GM12878 (cell line): ENCODE results near the gene SLC2A4RG. TPM values are rescaled to one million over a fixed set of nuclear protein-coding genes. Genes with fewer than 3 reads are reported as not detected.

ENCODE experiments used
- ATAC-seq: fragments of 200-7000 bp; cut with Tn5 transposase; 3 replicates; pipeline ENCODE4 v1.9.1; 2020; ENCODE audit warnings: mild to moderate bottlenecking, moderate library complexity
- BruUV-seq: library from RNA; stranded (reverse); fragments of 400-500 nt; replicated peaks from 2 replicates; lab custom pipeline; 2021; lab: Mats Ljungman, UMichigan
- CTCF ChIA-PET: fragments of 300-600 bp; sonication (Branson Sonifier 250); formaldehyde crosslinking; extraction: SDS; loops from one replicate; lab custom pipeline; 2021; ENCODE audit warnings: inconsistent platforms; lab: Yijun Ruan, JAX
- POLR2A ChIA-PET: fragments of 350-600 bp; formaldehyde crosslinking; extraction: SDS; loops from one replicate; lab custom pipeline; 2021; ENCODE audit warnings: inconsistent platforms; lab: Charles Lee
- RAD21 ChIA-PET: fragments of 300-600 bp; sonication (Branson Sonifier 250); formaldehyde crosslinking; loops from one replicate; lab custom pipeline; 2023; ENCODE audit warnings: antibody characterized with exemption; ENCODE audit not compliant: unreplicated experiment; lab: Charles Lee
- SMC1A ChIA-PET: fragments of 300-600 bp; sonication (Branson Sonifier 250); formaldehyde crosslinking; loops from one replicate; lab custom pipeline; 2023; ENCODE audit not compliant: unreplicated experiment, uncharacterized antibody; lab: Charles Lee
- DNase-seq: peaks from one replicate; pipeline ENCODE4 v3.0.0-alpha.2; 2011; ENCODE audit warnings: low read depth, low spot score
- FAIRE-seq: peaks from 3 replicates; lab custom pipeline; 2011; peaks lifted over from hg19 to GRCh38; lab: Jason Lieb, UNC
- H2AFZ ChIP-seq: 2 replicates; pipeline ENCODE4 v1.6.0; 2011; ENCODE audit warnings: low read depth, low read length, control low read depth; ENCODE audit not compliant: control insufficient read depth
- H3K27ac ChIP-seq: 2 replicates; pipeline ENCODE4 v1.5.1; 2011; ENCODE audit warnings: control low read depth; ENCODE audit not compliant: control insufficient read depth, insufficient read depth
- H3K27me3 ChIP-seq, 2 experiments: replicated peaks in 1 of 2; 2 replicates each; pipeline versions ENCODE4 v1.6.0 to v1.6.1; 2011; ENCODE audit warnings: low read length in 1 of 2; ENCODE audit not compliant: control insufficient read depth in 2 of 2, insufficient read depth in 2 of 2
- H3K36me3 ChIP-seq, 2 experiments: 2 replicates each; pipeline ENCODE4 v1.5.1; 2011; ENCODE audit warnings: low read length in 1 of 2; ENCODE audit not compliant: control insufficient read depth in 2 of 2, insufficient read depth in 2 of 2
- H3K4me1 ChIP-seq: 2 replicates; pipeline ENCODE4 v1.6.1; 2011; ENCODE audit warnings: mild to moderate bottlenecking, low read length, moderate library complexity, mixed read lengths; ENCODE audit not compliant: control insufficient read depth, insufficient read depth
- H3K4me2 ChIP-seq: 2 replicates; pipeline ENCODE4 v1.6.0; 2011; ENCODE audit warnings: control low read depth; ENCODE audit not compliant: control insufficient read depth, insufficient read depth
- H3K4me3 ChIP-seq: fragments of 200-600 bp; sonication (generic); 2 replicates; pipeline ENCODE4 v1.5.1; 2016
- H3K79me2 ChIP-seq: 2 replicates; pipeline ENCODE4 v1.6.0; 2011; ENCODE audit warnings: low read length; ENCODE audit not compliant: control insufficient read depth, insufficient read depth
- H3K9ac ChIP-seq: 2 replicates; pipeline ENCODE4 v1.8.0; 2011; ENCODE audit warnings: low read length, control low read depth, mixed read lengths; ENCODE audit not compliant: control insufficient read depth, insufficient read depth
- H3K9me3 ChIP-seq: replicated peaks from 3 replicates; pipeline ENCODE4 v1.5.1; 2011; ENCODE audit warnings: mild to moderate bottlenecking, low read length; ENCODE audit not compliant: control insufficient read depth, insufficient read depth
- H4K20me1 ChIP-seq: 2 replicates; pipeline ENCODE4 v1.6.0; 2011; ENCODE audit not compliant: control insufficient read depth, insufficient read depth
- ATF7 ChIP-seq: fragments of 450-650 bp; IDR thresholded peaks from 2 replicates; pipeline ENCODE4 v1.6.1; 2016; ENCODE audit warnings: low read depth, mild to moderate bottlenecking
- BCL11A ChIP-seq: IDR thresholded peaks from 2 replicates; pipeline ENCODE4 v1.6.1; 2011; ENCODE audit warnings: low read depth, low read length
- CHD2 ChIP-seq: IDR thresholded peaks from 2 replicates; pipeline ENCODE4 v1.6.1; 2011; ENCODE audit warnings: low read depth, low read length, improper control_type of control experiment, borderline replicate concordance
- MEF2B ChIP-seq: fragments of 450-650 bp; IDR thresholded peaks from 2 replicates; pipeline ENCODE4 v1.6.1; 2018; ENCODE audit warnings: mild to moderate bottlenecking, moderate library complexity; ENCODE audit not compliant: partially characterized antibody, poor library complexity, severe bottlenecking
- PML ChIP-seq: IDR thresholded peaks from 2 replicates; pipeline ENCODE4 v1.6.1; 2012; ENCODE audit warnings: low read length, inconsistent platforms
- RUNX3 ChIP-seq: IDR thresholded peaks from 2 replicates; pipeline ENCODE4 v1.6.1; 2012; ENCODE audit warnings: low read length, inconsistent platforms
- SP1 ChIP-seq: IDR thresholded peaks from one replicate; pipeline ENCODE4 v1.6.1; 2011; ENCODE audit warnings: low read depth, low read length
- SUZ12 ChIP-seq: fragments of 200-600 bp; sonication (generic); IDR thresholded peaks from one replicate; pipeline ENCODE4 v1.6.1; 2018; ENCODE audit warnings: antibody characterized with exemption, mild to moderate bottlenecking; ENCODE audit not compliant: unreplicated experiment
- ZNF274 ChIP-seq: IDR thresholded peaks from one replicate; pipeline ENCODE4 v1.8.0; 2011; ENCODE audit not compliant: insufficient read length, insufficient read depth
- ZNF384 ChIP-seq: IDR thresholded peaks from 2 replicates; pipeline ENCODE4 v1.6.1; 2012; ENCODE audit warnings: low read depth, mild to moderate bottlenecking, low read length, improper control_type of control experiment, borderline replicate concordance
- WGBS: methylation state at CpG from one replicate; pipeline ENCODE4 v1.1.6; 2016; ENCODE audit warnings: low lambda C conversion rate; ENCODE audit not compliant: insufficient replicate concordance, insufficient coverage; ENCODE audit errors: missing lambda C conversion rate; 5-methylcytosine and 5-hydroxymethylcytosine counted together
- in situ Hi-C: fragments of 300-500 bp; cut with MboI; formaldehyde crosslinking; loops from 9 replicates; pipeline ENCODE4 v1.14.3; 2018; ENCODE audit warnings: mixed read lengths
- intact Hi-C: fragments of 100-400 bp; cut with micrococcal nuclease; formaldehyde crosslinking; loops from one replicate; pipeline ENCODE4 v1.14.2; 2022; ENCODE audit not compliant: unreplicated experiment
- polyA plus RNA-seq, 11 experiments: library from polyadenylated mRNA; depleted of rRNA in 4 of 11; unstranded in 6 of 11; stranded (reverse) in 5 of 11; fragments of >200 nt; fragmentation: Nextera tagmentation in 4 of 11; fragmentation: Illumina TruSeq in 1 of 11; extraction: Ambion mirVana in 4 of 11; extraction: Trizol in 1 of 11; gene quantifications; 1 replicate in 1 of 11; 2 replicates in 10 of 11; pipeline versions ENCODE4 v1.2.1 to v1.2.3, GENCODE V29; 2011 to 2016; ENCODE audit warnings: inconsistent platforms in 2 of 11, missing spikeins in 2 of 11, low read depth in 1 of 11
- total RNA-seq, 4 experiments: library from RNA; depleted of rRNA in 3 of 4; stranded (reverse); fragments of >200 nt in 3 of 4; fragmentation: Illumina TruSeq in 1 of 4; extraction: Trizol in 1 of 4; gene quantifications; 2 replicates each; pipeline versions ENCODE4 v1.2.1 to v1.2.3, GENCODE V29; 2013 to 2021
- TF ChIP-seq, protein P1 (sequence below): fragments of 150-350 bp; IDR thresholded peaks from 2 replicates; pipeline ENCODE4 v1.6.1; 2014; ENCODE audit warnings: mild to moderate bottlenecking, low read depth, low read length
- TF ChIP-seq, protein P2 (sequence below): fragments of 450-650 bp; formaldehyde crosslinking; IDR thresholded peaks from 2 replicates; pipeline ENCODE4 v1.4.0; 2020; ENCODE audit warnings: mild to moderate bottlenecking, moderate library complexity
- TF ChIP-seq, protein P3 (sequence below): IDR thresholded peaks from 2 replicates; pipeline ENCODE4 v1.6.1; 2012; ENCODE audit warnings: low read depth, low read length, improper control_type of control experiment
- TF ChIP-seq, protein P4 (sequence below), 3 experiments: IDR thresholded peaks in 2 of 3; conservative IDR thresholded peaks in 1 of 3; 2 replicates each; pipeline ENCODE4 v1.5.1; 2011; ENCODE audit warnings: low read depth in 3 of 3, low read length in 3 of 3, mild to moderate bottlenecking in 3 of 3, control low read depth in 2 of 3, moderate library complexity in 2 of 3, inconsistent platforms in 1 of 3, mixed read lengths in 1 of 3; ENCODE audit not compliant: control insufficient read depth in 2 of 3, insufficient read depth in 1 of 3; ENCODE audit errors: extremely low read depth in 1 of 3

The SLC2A4RG gene
- total and polyA plus RNA-seq, 10 of the 15 experiments (the other 5 are each of a cell fraction or from before 2014, with no cell fraction given) = 0.34 to 65.9 (median 13.3) TPM

DNA sequence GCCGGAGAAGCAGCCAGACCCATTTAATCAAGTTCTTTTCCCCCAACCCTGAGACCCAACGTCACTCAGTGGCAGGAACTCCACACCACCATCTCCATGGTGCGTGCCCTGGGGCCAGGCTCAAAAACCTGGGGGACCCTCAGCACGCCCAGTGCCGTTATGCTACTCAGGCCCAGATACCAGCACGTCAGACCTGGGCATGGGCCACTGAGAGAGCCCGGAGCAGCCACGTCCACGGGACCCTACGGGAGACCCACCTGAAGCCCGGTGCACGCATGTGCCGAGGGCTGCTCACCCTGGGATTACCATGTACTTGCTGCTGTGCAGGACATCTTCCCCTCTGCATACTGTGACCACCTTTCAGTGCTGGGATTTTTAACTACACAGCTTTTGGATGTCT is 13.8 kb downstream of the SLC2A4RG start:
- SMC1A ChIA-PET = no interaction called here
- CTCF ChIA-PET = interaction anchor here (0.5 kb wide), 1 partner anchor 26 kb away, joined by 3 read pairs; no protein-coding TSS in a partner anchor
- peaks cover 0 to 2% of the 10 kb centered on the region in 2 experiments; a peak in 1 of 4 replicates for H3K27me3 ChIP-seq
- intact Hi-C loops = no loop called here
- no peak overlapping the region for H3K4me2 ChIP-seq
- H3K27ac ChIP-seq = no peak overlapping the region
- RAD21 ChIA-PET = no interaction called here
- BruUV-seq = no TSS peak
- FAIRE-seq (no peak), DNase-seq (no peak), ATAC-seq (no peak)
- in situ Hi-C loops = no loop called here
- H4K20me1 ChIP-seq = no peaks in the 10 kb centered on the region
- WGBS = 76% methylated on average over 13 of the region's 13 CpGs
- no peaks in the 10 kb centered on the region for H3K9me3 ChIP-seq
- H3K36me3 ChIP-seq = no peaks in the 10 kb centered on the region
- H3K79me2 ChIP-seq = no peaks in the 10 kb centered on the region
- H3K9ac ChIP-seq = no peak overlapping the region
- no peak overlapping the region for H2AFZ ChIP-seq
- POLR2A ChIA-PET = no interaction called here
- no peaks in the 10 kb centered on the region for H3K4me1 ChIP-seq
- H3K4me3 ChIP-seq = no peak overlapping the region
- TF ChIP-seq, protein P1, sequence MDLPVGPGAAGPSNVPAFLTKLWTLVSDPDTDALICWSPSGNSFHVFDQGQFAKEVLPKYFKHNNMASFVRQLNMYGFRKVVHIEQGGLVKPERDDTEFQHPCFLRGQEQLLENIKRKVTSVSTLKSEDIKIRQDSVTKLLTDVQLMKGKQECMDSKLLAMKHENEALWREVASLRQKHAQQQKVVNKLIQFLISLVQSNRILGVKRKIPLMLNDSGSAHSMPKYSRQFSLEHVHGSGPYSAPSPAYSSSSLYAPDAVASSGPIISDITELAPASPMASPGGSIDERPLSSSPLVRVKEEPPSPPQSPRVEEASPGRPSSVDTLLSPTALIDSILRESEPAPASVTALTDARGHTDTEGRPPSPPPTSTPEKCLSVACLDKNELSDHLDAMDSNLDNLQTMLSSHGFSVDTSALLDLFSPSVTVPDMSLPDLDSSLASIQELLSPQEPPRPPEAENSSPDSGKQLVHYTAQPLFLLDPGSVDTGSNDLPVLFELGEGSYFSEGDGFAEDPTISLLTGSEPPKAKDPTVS = no peak
- no peak for TF ChIP-seq RUNX3
- TF ChIP-seq, protein P2, sequence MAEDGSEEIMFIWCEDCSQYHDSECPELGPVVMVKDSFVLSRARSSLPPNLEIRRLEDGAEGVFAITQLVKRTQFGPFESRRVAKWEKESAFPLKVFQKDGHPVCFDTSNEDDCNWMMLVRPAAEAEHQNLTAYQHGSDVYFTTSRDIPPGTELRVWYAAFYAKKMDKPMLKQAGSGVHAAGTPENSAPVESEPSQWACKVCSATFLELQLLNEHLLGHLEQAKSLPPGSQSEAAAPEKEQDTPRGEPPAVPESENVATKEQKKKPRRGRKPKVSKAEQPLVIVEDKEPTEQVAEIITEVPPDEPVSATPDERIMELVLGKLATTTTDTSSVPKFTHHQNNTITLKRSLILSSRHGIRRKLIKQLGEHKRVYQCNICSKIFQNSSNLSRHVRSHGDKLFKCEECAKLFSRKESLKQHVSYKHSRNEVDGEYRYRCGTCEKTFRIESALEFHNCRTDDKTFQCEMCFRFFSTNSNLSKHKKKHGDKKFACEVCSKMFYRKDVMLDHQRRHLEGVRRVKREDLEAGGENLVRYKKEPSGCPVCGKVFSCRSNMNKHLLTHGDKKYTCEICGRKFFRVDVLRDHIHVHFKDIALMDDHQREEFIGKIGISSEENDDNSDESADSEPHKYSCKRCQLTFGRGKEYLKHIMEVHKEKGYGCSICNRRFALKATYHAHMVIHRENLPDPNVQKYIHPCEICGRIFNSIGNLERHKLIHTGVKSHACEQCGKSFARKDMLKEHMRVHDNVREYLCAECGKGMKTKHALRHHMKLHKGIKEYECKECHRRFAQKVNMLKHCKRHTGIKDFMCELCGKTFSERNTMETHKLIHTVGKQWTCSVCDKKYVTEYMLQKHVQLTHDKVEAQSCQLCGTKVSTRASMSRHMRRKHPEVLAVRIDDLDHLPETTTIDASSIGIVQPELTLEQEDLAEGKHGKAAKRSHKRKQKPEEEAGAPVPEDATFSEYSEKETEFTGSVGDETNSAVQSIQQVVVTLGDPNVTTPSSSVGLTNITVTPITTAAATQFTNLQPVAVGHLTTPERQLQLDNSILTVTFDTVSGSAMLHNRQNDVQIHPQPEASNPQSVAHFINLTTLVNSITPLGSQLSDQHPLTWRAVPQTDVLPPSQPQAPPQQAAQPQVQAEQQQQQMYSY = no peak
- TF ChIP-seq PML = no peak
- no peak for TF ChIP-seq SUZ12
- no peak for TF ChIP-seq ZNF274
- TF ChIP-seq, protein P3, sequence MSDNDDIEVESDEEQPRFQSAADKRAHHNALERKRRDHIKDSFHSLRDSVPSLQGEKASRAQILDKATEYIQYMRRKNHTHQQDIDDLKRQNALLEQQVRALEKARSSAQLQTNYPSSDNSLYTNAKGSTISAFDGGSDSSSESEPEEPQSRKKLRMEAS = no peak
- TF ChIP-seq CHD2 = no peak
- no peak for TF ChIP-seq ZNF384
- TF ChIP-seq, protein P4, sequence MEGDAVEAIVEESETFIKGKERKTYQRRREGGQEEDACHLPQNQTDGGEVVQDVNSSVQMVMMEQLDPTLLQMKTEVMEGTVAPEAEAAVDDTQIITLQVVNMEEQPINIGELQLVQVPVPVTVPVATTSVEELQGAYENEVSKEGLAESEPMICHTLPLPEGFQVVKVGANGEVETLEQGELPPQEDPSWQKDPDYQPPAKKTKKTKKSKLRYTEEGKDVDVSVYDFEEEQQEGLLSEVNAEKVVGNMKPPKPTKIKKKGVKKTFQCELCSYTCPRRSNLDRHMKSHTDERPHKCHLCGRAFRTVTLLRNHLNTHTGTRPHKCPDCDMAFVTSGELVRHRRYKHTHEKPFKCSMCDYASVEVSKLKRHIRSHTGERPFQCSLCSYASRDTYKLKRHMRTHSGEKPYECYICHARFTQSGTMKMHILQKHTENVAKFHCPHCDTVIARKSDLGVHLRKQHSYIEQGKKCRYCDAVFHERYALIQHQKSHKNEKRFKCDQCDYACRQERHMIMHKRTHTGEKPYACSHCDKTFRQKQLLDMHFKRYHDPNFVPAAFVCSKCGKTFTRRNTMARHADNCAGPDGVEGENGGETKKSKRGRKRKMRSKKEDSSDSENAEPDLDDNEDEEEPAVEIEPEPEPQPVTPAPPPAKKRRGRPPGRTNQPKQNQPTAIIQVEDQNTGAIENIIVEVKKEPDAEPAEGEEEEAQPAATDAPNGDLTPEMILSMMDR (IDR thresholded peaks at IDR 0.05 in 2 of 3, conservative IDR thresholded peaks at IDR 0.05 in 1 of 3; ENCODE audit: control insufficient read depth in 2 of 3, extremely low read depth in 1 of 3, insufficient read depth in 1 of 3, low read depth in 3 of 3, low read length in 3 of 3) = no peak
- TF ChIP-seq ATF7 = no peak
- TF ChIP-seq BCL11A = no peak
- TF ChIP-seq SP1 = no peak
- TF ChIP-seq MEF2B = no peak
